Right atrium auricular region (tissue), 2 donors: ENCODE data around the gene ZC2HC1B. TPM values are rescaled to one million over a fixed set of nuclear protein-coding genes. Genes with fewer than 3 reads are reported as not detected.

ENCODE experiments used
- DNase-seq: peaks from one replicate; pipeline ENCODE4 v3.0.0-alpha.2; 2019; ENCODE audit warnings: low spot score
- H3K27ac ChIP-seq, 2 donors: fragments of 200-600 bp; sonication (generic); 1 replicate in 1 of 2; 2 replicates in 1 of 2; pipeline ENCODE4 v1.5.1; 2016 to 2019
- H3K27me3 ChIP-seq, 2 donors: fragments of 200-600 bp; sonication (generic); one replicate each; pipeline versions ENCODE4 v1.5.1 to v1.6.0; 2017 to 2019
- H3K36me3 ChIP-seq: fragments of 200-600 bp; sonication (generic); one replicate; pipeline ENCODE4 v1.5.1; 2016
- H3K4me1 ChIP-seq, 2 donors: fragments of 200-600 bp; sonication (generic); one replicate each; pipeline versions ENCODE4 v1.5.1 to v1.6.0; 2017 to 2019
- H3K4me3 ChIP-seq, 2 donors: fragments of 200-600 bp; sonication (generic); 1 replicate in 1 of 2; 2 replicates in 1 of 2; pipeline ENCODE4 v1.5.1; 2017 to 2019; ENCODE audit warnings: mild to moderate bottlenecking in 1 of 2, moderate library complexity in 1 of 2
- H3K9me3 ChIP-seq, 2 donors: fragments of 200-600 bp; sonication (generic); one replicate each; pipeline ENCODE4 v1.5.1; 2019
- total RNA-seq, 2 donors: library from RNA; depleted of rRNA; stranded (reverse); fragments of >200 nt; gene quantifications; one replicate each; pipeline ENCODE4 v1.1.0, GENCODE V29; 2016
- TF ChIP-seq, protein P1 (sequence below), 2 donors: fragments of 200-600 bp; sonication (generic); IDR thresholded peaks; one replicate each; pipeline ENCODE4 v1.5.1; 2019; ENCODE audit warnings: antibody characterized with exemption in 2 of 2

Gene ZC2HC1B
- total RNA-seq, 2 donors from 2014 or later, result not detected

- no peak for DNase-seq
- Histone ChIP-seq H3K27ac (no peak overlapping the region), H3K4me3 (no peak overlapping the region), H3K9me3 (peaks cover 0 to 18% of the 10 kb centered on the region in 2 donors), H3K4me1 (no peaks in the 10 kb centered on the region), H3K36me3 (no peaks in the 10 kb centered on the region), H3K27me3 (no peaks in the 10 kb centered on the region)
- TF ChIP-seq, protein P1, sequence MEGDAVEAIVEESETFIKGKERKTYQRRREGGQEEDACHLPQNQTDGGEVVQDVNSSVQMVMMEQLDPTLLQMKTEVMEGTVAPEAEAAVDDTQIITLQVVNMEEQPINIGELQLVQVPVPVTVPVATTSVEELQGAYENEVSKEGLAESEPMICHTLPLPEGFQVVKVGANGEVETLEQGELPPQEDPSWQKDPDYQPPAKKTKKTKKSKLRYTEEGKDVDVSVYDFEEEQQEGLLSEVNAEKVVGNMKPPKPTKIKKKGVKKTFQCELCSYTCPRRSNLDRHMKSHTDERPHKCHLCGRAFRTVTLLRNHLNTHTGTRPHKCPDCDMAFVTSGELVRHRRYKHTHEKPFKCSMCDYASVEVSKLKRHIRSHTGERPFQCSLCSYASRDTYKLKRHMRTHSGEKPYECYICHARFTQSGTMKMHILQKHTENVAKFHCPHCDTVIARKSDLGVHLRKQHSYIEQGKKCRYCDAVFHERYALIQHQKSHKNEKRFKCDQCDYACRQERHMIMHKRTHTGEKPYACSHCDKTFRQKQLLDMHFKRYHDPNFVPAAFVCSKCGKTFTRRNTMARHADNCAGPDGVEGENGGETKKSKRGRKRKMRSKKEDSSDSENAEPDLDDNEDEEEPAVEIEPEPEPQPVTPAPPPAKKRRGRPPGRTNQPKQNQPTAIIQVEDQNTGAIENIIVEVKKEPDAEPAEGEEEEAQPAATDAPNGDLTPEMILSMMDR (IDR thresholded peaks at IDR 0.05), result no peak
Observed at GRCh38 chr6:143934331-143934730, 70.1 kb downstream of the ZC2HC1B start.

GRCh38 chr6:143934867-143935266 is 70.6 kb downstream of the ZC2HC1B start:
- H3K27ac ChIP-seq, result no peak overlapping the region
- no peaks in the 10 kb centered on the region for H3K4me1 ChIP-seq
- H3K27me3 ChIP-seq, result no peaks in the 10 kb centered on the region
- no peak for DNase-seq
- TF ChIP-seq, protein P1 (IDR thresholded peaks at IDR 0.05), result no peak
- no peaks in the 10 kb centered on the region for H3K36me3 ChIP-seq
- no peak overlapping the region for H3K4me3 ChIP-seq
- peaks cover 0 to 18% of the 10 kb centered on the region in 2 donors for H3K9me3 ChIP-seq

GRCh38 chr6:143936347-143936746 is 72.1 kb downstream of the ZC2HC1B start:
- no peak overlapping the region for H3K4me3 ChIP-seq
- no peaks in the 10 kb centered on the region for H3K4me1 ChIP-seq
- no peak overlapping the region for H3K27ac ChIP-seq
- peaks cover 0 to 14% of the 10 kb centered on the region in 2 donors for H3K9me3 ChIP-seq
- H3K36me3 ChIP-seq, result no peaks in the 10 kb centered on the region
- DNase-seq, result no peak
- H3K27me3 ChIP-seq, result no peaks in the 10 kb centered on the region
- TF ChIP-seq, protein P1 (IDR thresholded peaks at IDR 0.05), result no peak

- Histone ChIP-seq H3K36me3 (no peaks in the 10 kb centered on the region), H3K4me3 (no peak overlapping the region), H3K27me3 (no peaks in the 10 kb centered on the region), H3K27ac (no peak overlapping the region), H3K9me3 (peaks cover 0 to 10% of the 10 kb centered on the region in 2 donors), H3K4me1 (no peaks in the 10 kb centered on the region)
- TF ChIP-seq, protein P1 (IDR thresholded peaks at IDR 0.05), result no peak
- DNase-seq, result no peak
Observed at GRCh38 chr6:143936778-143937667, 72.7 kb downstream of the ZC2HC1B start.

- H3K36me3 ChIP-seq, result no peaks in the 10 kb centered on the region
- no peak for DNase-seq
- H3K27me3 ChIP-seq, result no peaks in the 10 kb centered on the region
- no peak overlapping the region for H3K27ac ChIP-seq
- no peak overlapping the region for H3K4me3 ChIP-seq
- H3K4me1 ChIP-seq, result no peaks in the 10 kb centered on the region
- TF ChIP-seq, protein P1 (IDR thresholded peaks at IDR 0.05), result no peak
- H3K9me3 ChIP-seq, result peaks cover 0 to 4% of the 10 kb centered on the region in 2 donors
Observed at GRCh38 chr6:143937668-143937970, 73.3 kb downstream of the ZC2HC1B start.
